ENCODE measurements around the gene PAX8.
A peak's percentile ranks its signal among the peaks of the same experiment; 100 is the strongest.
"Not testable (repeated sequence)": the region's sequence is repeated elsewhere in the genome, so short reads cannot be mapped to it uniquely, and the experiment has no call there.

PAX8 gene

DNA sequence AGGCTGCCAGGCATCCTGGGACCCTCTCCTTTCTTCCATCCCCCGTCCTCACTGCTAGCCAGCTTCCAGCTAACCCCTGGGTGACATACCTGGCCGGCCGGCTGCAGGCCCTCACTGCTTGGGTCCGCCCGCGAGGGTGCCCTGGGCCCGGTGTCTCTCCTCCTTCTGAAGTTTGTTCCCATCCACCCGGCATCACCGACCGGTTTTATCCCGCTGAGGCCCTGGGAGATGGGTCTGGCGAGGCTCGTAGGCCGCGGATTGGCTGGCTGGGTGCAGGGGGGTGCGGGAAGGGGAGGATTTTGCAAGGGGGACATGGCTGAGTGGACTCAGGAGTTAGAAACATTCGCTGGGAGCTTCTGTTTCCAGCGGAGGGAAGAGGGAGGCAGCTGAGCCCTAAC lies at the start of gene PAX8:
Gene PAX8 (minus strand): TSS at position 180 of the 398 bp plus-strand sequence. CDS start 527 bp downstream, outside the sequence.
- DNase-seq: no peak

DNA sequence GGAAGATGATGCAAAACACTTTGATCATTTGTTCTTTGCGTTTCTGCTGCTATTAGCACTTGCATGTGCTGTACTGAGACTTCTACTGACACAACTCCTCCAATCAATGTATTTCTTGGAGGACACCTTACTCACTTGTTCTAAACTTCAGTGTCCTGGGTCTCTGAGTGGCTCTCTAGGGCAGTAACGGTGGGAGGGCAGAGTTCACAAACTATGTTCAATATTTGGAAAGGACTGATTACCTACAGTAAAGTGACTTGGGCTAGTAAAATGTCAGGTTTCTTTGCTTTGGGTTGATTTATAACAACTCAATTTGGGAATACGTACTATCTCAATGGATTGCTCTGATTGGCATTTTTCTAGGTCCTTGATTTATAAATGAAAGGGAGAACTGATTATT lies 49.3 kb upstream of the PAX8 start:
- no peak for DNase-seq

DNA sequence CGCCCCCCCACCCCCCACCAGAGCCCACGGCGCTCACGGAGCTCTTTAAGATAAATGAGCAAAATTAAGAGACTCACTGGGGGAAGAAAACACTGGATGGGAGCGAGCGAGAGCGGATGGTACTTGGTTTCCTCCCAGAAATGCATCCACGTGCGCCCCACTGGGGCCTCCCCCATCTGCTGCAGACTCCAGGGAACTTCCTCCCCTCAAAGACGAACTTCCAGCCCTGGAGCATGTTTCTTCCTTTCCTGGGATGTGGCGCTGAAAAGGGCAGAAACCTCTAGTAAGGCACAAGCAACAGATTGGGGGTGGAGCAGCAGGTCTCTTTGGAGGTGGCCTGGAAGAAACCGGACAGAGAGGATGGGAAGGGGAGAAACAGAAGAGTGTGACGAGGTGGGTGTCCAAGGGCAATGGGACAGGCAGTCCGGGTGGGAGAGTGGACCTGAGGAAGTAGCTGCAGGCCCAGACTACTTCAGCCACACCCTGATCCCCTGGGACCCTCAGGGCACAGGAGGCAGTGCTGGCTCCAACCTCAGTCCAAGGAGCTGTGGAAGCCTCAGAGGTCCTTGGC lies 46.5 kb upstream of the PAX8 start:
- not testable (repeated sequence) for DNase-seq

DNA sequence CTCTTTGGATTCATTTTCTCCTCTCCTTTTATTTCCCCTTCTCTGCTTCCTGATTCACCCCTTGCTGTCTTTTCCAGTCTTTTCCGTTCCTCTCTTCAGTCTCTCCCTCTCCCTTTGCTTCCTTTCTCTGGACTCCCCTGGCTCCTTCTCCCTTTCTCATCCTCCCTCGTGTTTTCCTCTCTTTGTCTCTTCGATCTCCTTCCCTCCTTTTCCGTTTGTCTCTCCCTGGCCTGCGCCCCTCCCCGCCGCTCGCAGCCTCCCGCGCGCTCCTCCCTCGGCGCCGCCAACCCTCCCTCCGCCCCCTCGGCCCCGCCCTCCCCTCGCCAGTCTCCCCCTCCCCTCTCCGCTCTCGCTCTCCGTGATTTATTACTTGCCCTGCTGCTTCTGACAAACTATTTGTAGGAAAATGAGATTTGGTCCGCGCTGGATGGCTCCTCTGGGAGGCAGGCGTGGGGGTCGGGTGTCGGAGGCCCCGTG lies 46.0 kb upstream of the PAX8 start:
- DNase-seq: peak; percentile 33 to 83

DNA sequence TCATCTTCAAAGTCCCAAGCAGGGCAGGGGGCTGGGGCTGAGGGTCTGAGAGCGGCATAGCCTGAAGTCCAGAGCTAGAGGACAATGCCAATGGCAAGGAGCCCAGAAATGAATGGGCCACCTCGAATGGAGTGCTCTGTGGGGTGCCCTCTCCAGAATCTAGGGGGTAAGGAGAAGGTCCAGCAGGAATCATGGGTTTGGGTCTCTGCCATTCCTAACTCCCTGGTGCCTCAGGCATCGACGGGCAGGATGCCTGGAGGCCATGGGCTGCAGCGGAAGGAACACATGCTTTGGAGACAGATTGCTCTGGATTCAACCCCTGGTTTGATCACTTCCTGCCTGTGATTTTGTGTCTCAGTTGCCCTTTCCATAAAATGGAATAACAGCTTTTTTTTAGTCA lies 44.4 kb upstream of the PAX8 start:
- not testable (repeated sequence) for DNase-seq

DNA sequence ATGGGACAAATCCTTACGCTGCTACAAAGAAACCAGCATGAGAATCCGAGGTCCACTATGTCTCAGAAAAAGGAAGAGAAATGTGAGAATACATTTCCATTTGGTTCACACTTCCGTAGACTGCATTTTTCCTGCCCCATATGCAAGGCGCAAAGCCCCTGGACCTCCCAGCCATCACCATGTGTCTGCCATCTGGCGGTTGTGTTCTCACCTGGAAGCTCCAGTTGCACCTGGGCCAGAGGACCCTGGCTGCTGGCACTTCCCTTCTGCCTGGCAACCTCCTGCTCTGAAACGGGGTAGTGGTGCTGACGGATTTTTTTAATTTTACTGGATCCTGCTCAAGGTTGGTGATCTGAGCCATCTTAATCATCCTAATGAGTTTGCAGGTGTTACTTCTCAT lies 41.4 kb upstream of the PAX8 start:
- not testable (repeated sequence) for DNase-seq

DNA sequence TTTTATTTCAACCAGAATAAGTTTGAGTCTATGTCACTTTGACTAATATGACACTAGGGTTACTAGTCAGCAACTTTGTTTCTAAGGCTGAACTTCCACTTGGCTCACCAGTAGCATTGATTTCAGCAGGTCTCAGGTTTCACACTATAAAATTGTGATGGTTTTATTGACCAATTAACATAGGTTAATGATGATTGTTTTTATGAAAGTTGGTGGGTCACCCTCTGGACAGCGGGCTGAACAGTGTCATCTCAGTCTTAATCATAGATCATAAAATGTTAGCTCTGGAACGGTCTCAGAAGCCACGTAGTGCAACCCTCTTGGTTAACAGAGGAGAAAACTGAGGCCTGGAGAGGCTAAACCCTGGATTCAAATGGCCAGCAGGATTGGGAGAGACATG lies 40.2 kb upstream of the PAX8 start:
- not testable (repeated sequence) for DNase-seq

DNA sequence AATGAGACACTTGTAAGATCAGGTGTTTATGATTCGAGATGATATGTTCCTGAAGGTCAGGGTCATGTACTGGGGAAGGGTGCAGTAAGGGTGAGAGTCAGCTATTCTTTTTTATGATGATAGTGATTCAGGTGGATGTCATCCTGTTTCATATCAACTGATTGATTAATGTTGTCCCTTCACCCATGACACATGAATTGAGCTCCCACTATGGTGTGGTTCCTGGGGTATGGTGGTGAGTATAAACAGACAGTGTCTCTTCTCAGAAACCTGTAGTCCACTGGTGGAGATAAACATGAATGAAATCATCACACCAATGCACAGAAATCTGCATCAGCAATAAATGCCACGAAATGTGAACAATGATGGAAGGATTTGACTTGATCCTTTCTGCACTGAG lies 37.4 kb upstream of the PAX8 start:
- no peak for DNase-seq

DNA sequence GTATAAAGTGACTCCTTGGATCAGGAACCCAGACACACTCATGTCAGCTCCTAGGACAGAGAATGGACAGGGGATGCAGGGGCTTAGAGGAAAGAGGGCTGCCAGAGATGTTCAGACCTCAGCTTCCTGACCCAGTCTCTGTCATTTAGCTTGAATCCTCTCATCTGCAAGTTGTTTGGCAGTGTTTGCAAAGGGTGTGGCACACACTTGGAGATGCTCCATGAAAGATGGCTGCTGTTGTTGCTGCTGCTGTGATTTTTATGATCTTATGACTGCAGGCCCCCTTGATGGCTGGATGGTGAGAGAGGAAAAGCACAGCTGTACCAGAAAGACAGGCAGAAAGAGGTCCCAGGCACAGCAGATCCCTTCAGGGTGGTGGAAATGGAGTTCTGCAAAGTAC lies 35.9 kb upstream of the PAX8 start:
- not testable (repeated sequence) for DNase-seq

DNA sequence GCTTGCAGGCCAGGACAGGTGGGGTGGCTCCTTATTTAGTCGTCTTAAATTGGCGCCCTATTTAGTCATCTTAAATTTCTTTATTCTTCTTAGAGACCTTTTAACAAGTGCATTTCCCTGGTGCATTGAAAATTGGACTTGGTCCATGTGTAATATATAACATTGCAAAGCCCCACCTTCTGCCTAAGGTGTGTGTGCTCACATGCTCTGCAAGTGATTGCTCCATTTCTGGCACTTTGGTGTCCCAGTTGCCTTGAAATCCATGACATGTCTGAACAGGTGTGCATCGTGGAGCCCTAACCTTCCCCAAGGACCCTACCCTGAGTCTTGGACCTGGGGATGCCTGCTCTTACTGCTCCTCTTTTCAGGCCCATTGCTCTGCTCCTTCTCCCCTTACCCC lies 35.5 kb upstream of the PAX8 start:
- not testable (repeated sequence) for DNase-seq

DNA sequence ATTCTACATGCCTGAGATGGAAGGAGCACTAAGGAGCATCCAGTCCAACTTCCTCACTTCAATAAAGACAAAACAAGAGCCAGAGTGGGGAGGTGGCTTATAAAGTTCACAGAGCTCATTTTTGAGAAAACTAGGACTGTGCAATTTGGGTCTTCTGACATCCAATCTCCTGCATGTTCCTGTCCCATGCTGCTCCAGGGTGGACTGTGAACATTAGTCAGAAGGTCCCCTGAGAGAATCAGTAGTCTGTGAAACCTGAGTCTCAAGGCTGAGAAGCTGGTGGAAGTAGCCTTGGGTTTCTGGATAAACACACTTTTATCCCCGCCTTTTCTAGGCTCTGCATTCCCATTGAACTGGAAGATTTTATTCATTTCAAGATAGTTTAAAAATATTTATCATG lies 33.1 kb upstream of the PAX8 start:
- DNase-seq: not testable (repeated sequence)

DNA sequence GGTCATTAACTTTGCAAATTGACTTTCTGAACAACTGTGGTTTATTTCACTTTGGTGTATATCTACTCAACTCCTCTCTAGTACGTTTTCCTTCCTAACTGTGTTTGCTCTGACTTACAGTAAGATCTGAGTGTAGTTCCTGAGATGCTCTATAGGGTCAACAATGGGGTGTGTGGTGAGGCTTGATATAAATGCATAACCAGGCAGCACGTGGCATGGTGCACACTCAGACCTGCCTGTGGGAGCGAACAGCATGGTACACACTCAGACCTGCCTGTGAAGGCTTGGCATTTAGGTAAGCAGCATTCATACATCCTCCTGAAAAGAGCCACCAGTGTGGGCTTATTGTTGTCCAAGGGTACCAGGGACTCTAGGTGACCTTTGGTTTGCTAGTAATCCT lies 32.5 kb upstream of the PAX8 start:
- DNase-seq: not testable (repeated sequence)

DNA sequence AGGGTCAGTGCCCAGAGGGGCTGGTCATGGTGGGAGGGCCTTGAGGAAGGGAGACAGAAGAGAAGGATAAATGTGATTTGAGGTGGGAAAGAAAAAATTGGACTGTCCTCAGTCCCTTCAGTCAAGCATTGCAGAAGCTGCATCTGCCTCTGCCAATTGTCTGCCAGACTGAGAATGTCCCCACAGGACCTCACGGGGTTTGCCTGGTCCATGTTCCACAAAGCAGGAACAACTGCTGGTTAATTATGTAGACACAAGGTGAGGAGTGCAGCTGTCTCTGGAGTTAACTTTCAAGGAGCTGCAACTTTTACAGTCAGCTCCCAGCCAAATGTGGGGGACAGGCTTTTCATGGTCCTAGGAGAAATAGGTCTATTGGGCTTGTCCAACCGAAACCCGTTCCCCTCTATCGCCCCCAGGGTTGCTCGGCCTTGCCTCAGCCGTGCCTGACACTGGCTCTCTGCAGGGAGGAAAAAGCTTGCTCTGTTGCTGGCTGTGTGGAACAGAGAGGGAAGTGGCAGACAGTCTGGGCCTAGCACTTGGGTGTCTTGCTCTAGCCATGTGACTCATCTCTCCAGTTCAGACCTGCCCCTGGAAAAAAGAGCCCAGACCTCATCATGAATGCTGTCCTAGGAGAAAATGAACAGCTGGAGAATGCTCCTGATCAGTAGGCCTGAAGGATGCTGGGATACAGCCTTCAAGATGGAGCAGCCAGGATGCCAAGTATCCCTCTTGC lies 31.1 kb upstream of the PAX8 start:
- no peak for DNase-seq

DNA sequence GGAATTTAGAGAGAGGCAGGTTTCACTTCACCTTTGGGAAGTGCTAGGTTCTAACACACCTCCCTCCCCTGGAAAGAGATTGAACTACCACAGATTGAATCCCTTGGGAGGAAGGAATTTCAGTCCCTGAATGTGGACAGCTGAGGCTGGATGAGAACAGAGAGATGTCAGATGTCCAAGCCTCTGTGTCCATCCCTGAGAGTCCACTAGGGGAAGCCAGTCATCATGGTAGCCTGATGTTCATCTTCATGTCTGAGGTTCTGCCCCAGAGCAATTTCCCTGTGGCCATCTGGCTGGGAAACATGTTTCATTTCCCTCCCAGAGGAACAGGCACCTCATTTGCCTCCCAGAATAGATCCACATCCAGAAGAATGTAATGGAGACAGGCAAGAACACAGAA lies 30.1 kb upstream of the PAX8 start:
- DNase-seq: peak in 1 of 2 experiments; percentile 7

DNA sequence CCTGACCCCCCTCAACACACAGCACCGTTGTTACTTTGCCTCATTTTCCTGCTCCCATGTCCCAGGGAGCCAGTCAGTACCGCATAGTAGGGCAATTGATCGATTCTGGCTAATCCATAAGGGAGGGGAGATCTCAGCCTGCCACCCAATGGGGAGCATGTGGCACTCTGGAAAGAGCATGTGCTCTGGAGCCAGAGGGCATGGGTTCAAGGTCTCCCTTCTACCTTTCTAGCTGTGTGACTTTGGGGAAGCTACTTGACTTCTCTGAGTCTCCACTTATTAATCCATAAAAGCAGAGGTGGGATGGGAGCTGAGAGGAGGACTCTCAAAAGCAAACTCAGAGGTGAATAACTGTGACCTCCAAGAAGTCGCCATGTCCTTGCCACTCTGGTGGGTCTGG lies 27.5 kb upstream of the PAX8 start:
- DNase-seq: not testable (repeated sequence)

DNA sequence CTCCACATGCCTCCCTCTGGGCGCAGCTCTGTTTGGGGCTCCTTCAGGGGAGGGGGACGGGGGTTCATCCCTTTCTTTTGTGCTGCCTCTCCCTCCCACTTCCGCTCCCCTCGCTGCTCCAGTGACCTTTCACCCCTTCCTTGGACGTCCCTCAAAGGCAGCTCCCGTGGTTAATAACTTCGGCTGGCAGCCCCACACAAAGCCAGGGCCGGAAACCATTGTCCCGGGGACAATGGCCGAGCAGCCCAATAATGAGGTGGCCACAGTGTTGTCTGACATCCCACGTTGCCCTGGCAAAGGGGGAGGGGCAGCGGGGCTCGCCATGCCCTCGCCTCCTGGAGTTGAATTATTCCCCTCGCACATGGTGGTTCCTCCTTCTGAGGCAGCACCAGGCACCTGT lies 27.0 kb upstream of the PAX8 start:
- DNase-seq: not testable (repeated sequence)

DNA sequence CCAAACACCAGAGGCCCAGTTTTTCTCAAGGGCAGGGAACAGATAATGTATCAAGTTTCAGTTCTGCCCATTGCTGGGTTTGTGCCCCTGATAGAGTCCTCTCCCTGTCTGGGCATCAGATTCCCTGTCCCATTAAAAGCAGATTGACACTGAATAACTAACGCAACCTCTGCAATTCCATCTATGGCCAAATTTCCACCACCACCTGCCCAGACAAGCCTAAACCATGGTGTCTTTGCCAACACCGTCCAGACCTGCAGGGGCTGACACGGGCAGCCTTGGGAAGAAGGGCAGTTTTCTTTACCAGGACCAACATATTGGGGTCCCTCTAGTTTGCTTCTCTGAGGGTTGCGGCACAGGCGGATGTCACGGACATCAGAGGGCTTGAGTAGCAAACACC lies 26.4 kb upstream of the PAX8 start:
- DNase-seq: no peak

DNA sequence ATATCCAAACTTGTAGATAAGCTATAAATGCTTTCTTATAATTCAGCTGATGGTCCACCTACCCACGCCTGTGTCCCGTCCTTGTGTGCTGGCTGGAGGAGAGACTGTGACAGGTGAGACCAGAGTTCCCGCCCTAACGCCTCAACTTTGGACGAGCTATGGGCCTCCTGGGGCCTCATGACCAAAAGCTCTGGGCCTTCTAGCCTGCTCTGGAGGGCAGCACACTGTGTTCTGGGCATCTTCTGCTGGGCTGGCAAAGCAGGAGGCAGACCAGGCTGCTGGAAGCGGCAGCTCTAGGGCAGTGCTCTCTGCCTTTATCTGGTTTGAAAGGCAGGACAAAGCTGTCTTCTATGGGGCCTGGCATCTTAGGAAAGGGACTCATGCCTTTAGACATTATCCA lies 26.0 kb upstream of the PAX8 start:
- DNase-seq: no peak

DNA sequence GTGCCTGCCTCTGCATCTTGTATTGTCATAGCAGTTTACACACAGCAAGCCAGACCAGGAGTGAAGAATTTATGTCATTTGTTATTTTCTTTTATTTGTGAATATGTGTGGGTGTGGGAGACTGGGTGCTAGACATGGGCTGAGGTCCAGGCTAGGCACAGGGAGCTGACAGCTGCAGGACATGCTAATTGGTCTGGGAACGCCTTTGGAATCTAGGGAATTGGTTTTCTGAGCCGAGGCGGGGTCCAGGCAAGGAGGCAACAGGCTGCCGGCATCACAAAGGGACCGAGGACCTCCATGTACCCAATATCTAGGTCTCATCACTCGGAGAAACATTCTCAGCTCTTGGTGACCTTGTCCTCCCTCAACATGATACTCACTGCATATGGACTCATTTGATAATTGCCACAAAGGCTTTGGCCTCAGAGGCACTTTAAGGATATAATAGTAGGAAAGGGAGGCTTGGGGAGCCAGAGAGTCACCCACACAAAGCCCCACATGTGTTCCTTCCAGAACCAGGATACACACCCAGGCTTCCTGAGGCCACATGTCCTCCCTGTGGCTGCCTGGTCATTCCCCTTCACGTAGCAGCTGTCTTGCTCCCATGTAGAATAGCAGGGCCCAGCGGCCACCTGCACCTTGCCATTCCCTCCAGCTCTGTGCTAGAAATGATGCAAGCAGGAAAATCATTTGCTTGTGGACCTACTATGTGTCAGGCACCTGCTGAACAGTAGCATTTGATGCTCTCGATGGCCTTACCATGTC lies 23.7 kb upstream of the PAX8 start:
- DNase-seq: not testable (repeated sequence)

DNA sequence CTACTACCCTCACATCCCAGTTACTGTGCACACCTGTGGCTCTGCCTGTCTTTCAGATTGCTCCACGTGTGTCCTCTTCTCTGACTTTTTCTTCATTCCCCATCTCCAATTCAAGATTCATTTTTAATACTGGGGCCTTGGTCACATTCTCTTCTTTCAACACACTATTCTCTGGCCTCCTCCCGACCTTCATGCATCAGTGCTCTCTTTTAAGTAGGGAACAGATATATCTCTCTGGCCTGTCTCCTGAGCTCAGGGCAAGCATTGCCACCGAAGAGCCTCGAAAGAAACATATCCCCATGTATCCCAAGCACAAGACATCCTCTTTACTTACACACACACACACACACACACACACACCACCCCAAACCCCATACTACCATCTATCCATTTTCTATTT lies 21.6 kb upstream of the PAX8 start:
- DNase-seq: no peak

DNA sequence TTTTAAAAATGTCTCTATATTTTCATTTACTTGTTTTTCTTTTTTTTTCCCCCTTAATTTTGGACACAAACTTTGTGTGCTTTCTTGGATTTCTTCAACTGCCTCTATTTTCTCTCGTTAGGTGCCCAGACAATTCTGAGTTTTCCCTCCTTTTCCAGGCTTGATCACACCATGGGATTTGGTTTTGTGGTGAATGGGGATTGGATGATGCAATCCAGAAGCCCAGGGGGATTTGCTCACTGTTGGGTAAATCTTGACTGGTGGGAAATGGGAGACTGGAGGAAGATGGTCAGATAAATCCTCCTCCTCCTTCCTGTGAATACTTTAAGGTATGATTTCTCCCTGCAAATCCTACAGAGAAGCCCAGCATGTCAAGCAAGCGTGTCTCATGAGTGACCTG lies 19.5 kb upstream of the PAX8 start:
- no peak for DNase-seq

DNA sequence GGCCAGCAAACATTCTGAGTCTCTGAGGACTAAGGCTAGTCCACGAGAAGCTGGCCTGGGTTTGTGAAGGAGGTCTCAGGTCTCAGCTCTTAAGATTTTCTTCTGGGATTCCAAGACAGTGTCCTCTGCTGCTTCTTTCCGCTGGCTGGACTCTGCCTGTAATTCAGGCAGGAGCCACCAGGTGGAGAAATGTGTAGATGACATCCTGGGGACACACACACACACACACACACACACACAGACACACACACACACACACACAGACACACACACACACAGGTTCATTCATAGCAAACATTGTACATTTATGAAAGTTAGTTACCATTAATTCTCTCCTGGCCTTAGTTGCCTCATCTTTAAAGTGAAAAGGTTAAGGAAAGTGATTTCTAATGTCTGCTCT lies 18.9 kb upstream of the PAX8 start:
- peak in 1 of 2 experiments; percentile 19 for DNase-seq

DNA sequence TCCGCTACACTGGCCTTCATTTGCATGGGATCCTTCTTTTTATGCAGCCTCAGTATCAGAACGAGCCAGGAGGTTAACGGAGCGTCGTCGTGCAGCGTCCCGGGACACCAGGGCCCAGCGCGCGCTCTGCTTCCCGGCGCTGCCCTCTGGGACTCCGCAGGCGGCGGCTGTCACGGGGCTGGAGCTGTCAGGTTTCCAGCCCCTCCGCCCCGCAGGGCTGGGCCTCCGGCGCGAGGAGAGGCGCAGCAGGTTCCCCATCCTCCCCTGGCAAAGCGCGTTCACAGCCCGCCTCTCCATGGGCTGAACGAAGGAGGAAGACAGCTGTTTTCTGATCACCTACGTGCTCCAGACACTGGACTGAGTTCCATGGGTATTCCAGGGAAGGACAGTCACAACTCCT lies 12.5 kb upstream of the PAX8 start:
- peak; percentile 16 to 58 for DNase-seq

DNA sequence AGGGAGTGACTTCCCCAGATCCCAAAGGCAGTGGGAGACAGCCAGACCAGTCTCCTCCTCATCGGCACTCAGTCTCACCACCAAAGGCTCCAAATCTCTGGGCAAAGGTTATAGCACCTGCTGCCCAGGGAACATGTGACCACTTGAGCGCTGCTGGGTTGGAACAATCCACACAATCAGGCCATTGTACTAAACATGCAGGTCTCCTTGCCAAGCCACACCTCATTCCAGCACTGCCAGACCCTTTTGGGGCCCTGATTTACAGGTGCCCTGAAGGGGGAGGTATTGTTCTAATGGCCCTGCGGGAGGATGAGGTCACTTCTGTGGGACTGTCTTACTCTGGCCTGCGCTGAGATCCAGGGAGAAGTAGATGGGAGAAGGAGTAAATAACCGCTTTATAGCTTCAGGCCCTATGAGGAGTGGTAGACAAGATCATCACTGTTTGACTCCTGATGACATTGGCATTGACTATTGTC lies 10.0 kb upstream of the PAX8 start:
- peak; percentile 80 to 81 for DNase-seq
